Measurements from ENCODE around the gene GARIN3. TPM values are rescaled to one million over a fixed set of nuclear protein-coding genes. Genes with fewer than 3 reads are reported as not detected.
A peak's percentile ranks its signal among the peaks of the same experiment; 100 is the strongest.

GARIN3 gene
- polyA plus RNA-seq, 1 donor from 2014 or later: not detected

- no peaks in the 10 kb centered on the region for H3K9me3 Mint-ChIP-seq
- no peaks in the 10 kb centered on the region for H3K27me3 Mint-ChIP-seq
- H3K4me1 Mint-ChIP-seq: peaks cover 15 to 21% (median 17%) of the 10 kb centered on the region in 3 donors
- peak overlapping the region in 2 of 3 donors; percentile 41 to 54 for H3K27ac Mint-ChIP-seq
- peak overlapping the region in 3 of 4 donors; percentile 18 to 88 (median 84) for H3K4me3 Mint-ChIP-seq
- H3K36me3 Mint-ChIP-seq: no peaks in the 10 kb centered on the region
These were observed 6.3 kb upstream of the GARIN3 start for GRCh38 chr5:157172403-157172802.

GRCh38 chr5:157168286-157168685 is 2.2 kb upstream of the GARIN3 start:
- Mint-ChIP-seq H3K4me1 (peaks cover 18 to 23% (median 20%) of the 10 kb centered on the region in 3 donors), H3K36me3 (peaks cover 1% of the 10 kb centered on the region), H3K4me3 (peak overlapping the region in 1 of 4 donors; percentile 69), H3K9me3 (no peaks in the 10 kb centered on the region), H3K27me3 (no peaks in the 10 kb centered on the region), H3K27ac (no peak overlapping the region)

DNA sequence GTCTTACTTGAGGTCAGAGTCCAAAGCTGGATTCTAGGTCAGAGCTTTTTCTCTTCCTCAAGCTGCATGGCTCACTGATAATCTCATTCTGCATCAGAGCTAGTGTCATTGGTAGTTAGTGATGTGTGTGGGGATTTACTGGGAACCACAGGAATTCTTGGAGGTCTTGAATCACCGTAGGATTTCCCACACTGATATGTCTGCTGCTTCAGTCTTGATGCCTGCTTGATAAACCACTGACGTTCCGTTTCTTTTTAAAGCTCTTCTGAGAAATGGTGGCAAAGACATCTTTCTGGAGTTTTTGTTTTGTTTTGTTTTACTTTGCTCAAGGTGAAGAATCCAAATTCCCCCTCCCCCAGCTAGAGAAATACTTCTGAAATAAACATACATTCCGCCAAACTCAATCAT is 1.2 kb upstream of the GARIN3 start:
- no peaks in the 10 kb centered on the region for H3K9me3 Mint-ChIP-seq
- H3K27me3 Mint-ChIP-seq: peaks cover 1% of the 10 kb centered on the region
- H3K4me1 Mint-ChIP-seq: peaks cover 10 to 14% (median 11%) of the 10 kb centered on the region in 3 donors
- peaks cover 1% of the 10 kb centered on the region for H3K36me3 Mint-ChIP-seq
- H3K27ac Mint-ChIP-seq: no peak overlapping the region
- H3K4me3 Mint-ChIP-seq: no peak overlapping the region

DNA sequence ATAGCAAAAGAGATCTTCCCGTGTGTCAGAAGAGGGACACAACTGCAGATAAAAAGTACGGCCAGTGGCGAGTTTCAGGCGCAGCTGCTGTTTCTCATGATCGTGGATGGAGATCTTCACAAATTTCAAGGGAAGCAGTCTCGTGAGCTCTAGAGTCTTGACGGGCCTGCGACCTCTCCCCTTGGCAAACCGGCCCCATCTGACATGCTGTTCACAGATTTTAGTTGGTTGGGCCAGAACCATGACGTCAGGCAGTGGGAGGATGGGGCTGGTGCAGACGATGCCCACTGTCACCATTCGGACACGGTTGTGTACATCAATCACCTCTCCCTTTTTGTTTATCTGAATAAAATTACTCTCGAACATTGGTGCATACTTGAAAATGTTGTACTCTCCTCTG is 396 bp downstream of the GARIN3 start:
- Mint-ChIP-seq H3K27me3 (peaks cover 1% of the 10 kb centered on the region), H3K27ac (peak overlapping the region in 1 of 3 donors; percentile 21), H3K9me3 (no peaks in the 10 kb centered on the region), H3K4me1 (peaks cover 2 to 7% (median 6%) of the 10 kb centered on the region in 3 donors), H3K36me3 (peaks cover 1% of the 10 kb centered on the region), H3K4me3 (no peak overlapping the region)

- Mint-ChIP-seq H3K27ac (no peak overlapping the region), H3K36me3 (peaks cover 1% of the 10 kb centered on the region), H3K4me3 (no peak overlapping the region), H3K9me3 (no peaks in the 10 kb centered on the region), H3K4me1 (peaks cover 2 to 7% (median 6%) of the 10 kb centered on the region in 3 donors), H3K27me3 (peaks cover 1% of the 10 kb centered on the region)
These were observed 803 bp downstream of the GARIN3 start for GRCh38 chr5:157165261-157165660.

- no peak overlapping the region for H3K27ac Mint-ChIP-seq
- H3K4me1 Mint-ChIP-seq: peaks cover 2 to 7% (median 6%) of the 10 kb centered on the region in 3 donors
These were observed 1.5 kb downstream of the GARIN3 start for GRCh38 chr5:157164521-157164920.

GRCh38 chr5:157162919-157163510 is 3.0 kb downstream of the GARIN3 start:
- Mint-ChIP-seq H3K4me3 (no peak overlapping the region), H3K27me3 (peaks cover 1% of the 10 kb centered on the region), H3K36me3 (peaks cover 1% of the 10 kb centered on the region), H3K27ac (peak overlapping the region in 1 of 3 donors; percentile 50), H3K4me1 (peaks cover 2 to 7% (median 6%) of the 10 kb centered on the region in 3 donors), H3K9me3 (no peaks in the 10 kb centered on the region)

More at GRCh38 chr5:157164521-157164920, 1.5 kb downstream of the GARIN3 start:
- Mint-ChIP-seq H3K27me3 (peaks cover 1% of the 10 kb centered on the region), H3K36me3 (peaks cover 1% of the 10 kb centered on the region), H3K9me3 (no peaks in the 10 kb centered on the region), H3K4me3 (no peak overlapping the region)

- H3K9me3 Mint-ChIP-seq: no peaks in the 10 kb centered on the region
- no peak overlapping the region for H3K4me3 Mint-ChIP-seq
- peaks cover 1% of the 10 kb centered on the region for H3K27me3 Mint-ChIP-seq
- H3K36me3 Mint-ChIP-seq: peaks cover 1% of the 10 kb centered on the region
- no peak overlapping the region for H3K27ac Mint-ChIP-seq
- H3K4me1 Mint-ChIP-seq: peaks cover 0 to 2% (median 0%) of the 10 kb centered on the region in 3 donors
These were observed 4.1 kb downstream of the GARIN3 start for GRCh38 chr5:157161996-157162395.

DNA sequence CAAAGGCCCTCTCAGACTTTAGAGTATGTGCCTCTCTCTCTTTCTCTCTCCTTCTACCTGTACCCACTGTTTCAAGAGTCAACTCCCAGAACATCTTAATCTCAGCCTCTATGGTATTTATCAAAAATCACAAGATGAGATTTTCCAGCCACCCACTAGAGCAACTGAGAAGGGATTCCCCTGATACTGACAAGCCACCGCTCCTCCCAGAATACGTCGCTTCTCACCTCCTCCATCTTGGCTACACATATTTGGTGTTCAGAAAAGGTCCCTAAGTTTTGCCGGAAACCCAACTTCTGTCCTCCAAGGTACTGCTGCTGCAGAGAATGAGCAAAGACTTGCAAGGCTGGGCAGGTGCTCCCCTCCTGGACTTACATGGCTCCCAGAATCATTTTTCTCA is 6.1 kb downstream of the GARIN3 start:
- no peaks in the 10 kb centered on the region for H3K36me3 Mint-ChIP-seq
- H3K27me3 Mint-ChIP-seq: peaks cover 1% of the 10 kb centered on the region
- no peak overlapping the region for H3K4me3 Mint-ChIP-seq
- H3K4me1 Mint-ChIP-seq: no peaks in the 10 kb centered on the region
- H3K27ac Mint-ChIP-seq: no peak overlapping the region
- H3K9me3 Mint-ChIP-seq: no peaks in the 10 kb centered on the region

DNA sequence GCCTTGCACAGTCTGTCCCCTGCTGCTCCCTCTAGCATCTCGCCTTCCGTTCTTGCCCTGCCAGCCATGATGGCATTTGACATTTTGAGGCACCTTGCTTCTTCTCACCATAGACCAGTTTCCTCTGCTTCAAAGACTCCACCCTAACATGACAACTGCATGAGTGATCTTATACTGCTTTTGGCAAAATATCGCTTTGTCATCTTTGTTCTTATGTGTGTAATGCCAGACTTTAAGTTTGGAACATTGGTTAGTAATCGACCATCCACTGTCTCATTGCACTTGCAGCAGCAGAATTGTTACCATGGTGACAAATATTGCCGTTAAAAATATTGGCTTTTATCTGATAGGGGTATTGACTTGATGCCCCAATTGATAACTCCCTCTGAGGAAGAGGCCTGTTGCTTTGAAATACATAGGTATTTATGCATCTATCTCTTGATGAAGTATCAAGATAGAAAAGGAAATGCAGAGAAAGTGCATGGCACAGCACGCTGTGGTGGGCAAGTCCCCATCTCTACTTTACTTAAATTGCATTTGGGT is 6.8 kb downstream of the GARIN3 start:
- Mint-ChIP-seq H3K27me3 (peaks cover 1% of the 10 kb centered on the region), H3K36me3 (no peaks in the 10 kb centered on the region), H3K27ac (peak overlapping the region in 1 of 3 donors; percentile 25), H3K4me1 (peaks cover 0 to 3% (median 0%) of the 10 kb centered on the region in 3 donors), H3K9me3 (no peaks in the 10 kb centered on the region), H3K4me3 (no peak overlapping the region)

GRCh38 chr5:157157293-157157891 is 8.7 kb downstream of the GARIN3 start:
- Mint-ChIP-seq H3K36me3 (no peaks in the 10 kb centered on the region), H3K4me3 (no peak overlapping the region), H3K4me1 (peaks cover 0 to 4% (median 3%) of the 10 kb centered on the region in 3 donors)

DNA sequence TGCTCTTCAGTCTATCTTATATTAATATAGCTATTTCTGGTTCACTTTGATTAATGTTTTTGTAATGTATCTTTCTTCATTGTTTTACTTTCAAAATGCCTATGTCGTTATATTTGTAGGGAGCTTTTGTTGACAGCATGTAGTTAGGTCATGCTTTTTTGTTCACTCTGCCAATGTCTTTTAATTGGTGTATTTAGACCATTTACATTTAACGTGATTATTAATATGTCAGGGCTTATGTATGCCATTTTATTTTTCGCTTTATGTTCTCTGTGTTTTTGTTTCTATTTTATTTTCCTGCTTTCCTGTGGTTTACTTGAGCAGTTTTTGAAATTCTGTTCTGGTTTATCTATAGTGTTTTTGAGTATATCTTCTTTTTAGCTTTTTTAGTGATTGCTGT is 10.8 kb downstream of the GARIN3 start:
- Mint-ChIP-seq H3K4me3 (no peak overlapping the region), H3K4me1 (peaks cover 0 to 4% (median 3%) of the 10 kb centered on the region in 3 donors), H3K9me3 (no peaks in the 10 kb centered on the region), H3K27me3 (no peaks in the 10 kb centered on the region), H3K27ac (peak overlapping the region in 1 of 3 donors; percentile 5), H3K36me3 (no peaks in the 10 kb centered on the region)

More at GRCh38 chr5:157157293-157157891, 8.7 kb downstream of the GARIN3 start:
- Mint-ChIP-seq H3K27ac (no peak overlapping the region), H3K9me3 (no peaks in the 10 kb centered on the region), H3K27me3 (no peaks in the 10 kb centered on the region)

- Mint-ChIP-seq H3K4me3 (no peak overlapping the region), H3K4me1 (peaks cover 4 to 7% (median 5%) of the 10 kb centered on the region in 3 donors), H3K27ac (no peak overlapping the region), H3K36me3 (no peaks in the 10 kb centered on the region), H3K27me3 (no peaks in the 10 kb centered on the region), H3K9me3 (no peaks in the 10 kb centered on the region)
These were observed 15.1 kb downstream of the GARIN3 start for GRCh38 chr5:157150995-157151394.

DNA sequence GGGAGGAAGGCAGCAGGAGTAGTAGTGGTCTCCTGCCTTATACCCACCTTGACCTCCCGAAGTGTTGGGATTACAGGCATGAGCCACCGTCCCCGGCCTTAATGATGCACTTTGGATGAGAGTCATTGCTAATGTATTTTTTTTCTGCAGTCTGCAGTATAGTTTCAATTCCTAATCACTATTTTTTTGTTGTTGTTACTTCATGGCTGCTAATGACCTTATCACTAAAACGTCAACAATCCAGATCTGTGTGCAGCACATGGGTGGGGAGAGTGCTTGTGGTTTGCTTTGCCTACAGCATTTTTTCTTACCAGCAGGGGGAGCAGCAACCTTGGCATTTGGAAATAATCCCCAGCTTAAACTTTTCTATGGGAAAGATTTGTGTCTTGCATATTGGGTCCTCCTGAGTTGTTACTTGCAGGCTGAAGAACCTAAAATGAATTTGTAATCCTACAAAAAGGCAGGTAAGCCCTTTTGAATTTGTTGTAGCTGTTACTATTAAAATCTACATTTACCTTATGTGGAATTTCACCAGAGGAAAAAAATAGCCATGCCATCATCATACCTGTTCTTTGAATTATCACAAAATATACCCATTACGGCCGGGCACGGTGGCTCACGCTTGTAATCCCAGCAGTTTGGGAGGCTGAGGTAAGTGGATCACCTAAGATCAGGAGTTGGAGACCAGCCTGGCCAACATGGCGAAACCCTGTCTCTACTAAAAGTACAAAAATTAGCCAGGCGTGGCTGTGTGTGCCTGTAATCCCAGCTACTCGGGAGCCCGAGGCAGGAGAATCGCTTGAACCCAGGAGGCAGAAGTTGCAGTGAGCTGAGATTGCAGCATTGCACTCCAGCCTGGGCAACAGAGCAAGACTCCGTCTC is 17.1 kb downstream of the GARIN3 start:
- Mint-ChIP-seq H3K27me3 (no peaks in the 10 kb centered on the region), H3K4me1 (peaks cover 4 to 7% (median 4%) of the 10 kb centered on the region in 3 donors), H3K4me3 (peak overlapping the region in 1 of 4 donors; percentile 31), H3K27ac (peak overlapping the region in 2 of 3 donors; percentile 1 to 73), H3K36me3 (no peaks in the 10 kb centered on the region), H3K9me3 (no peaks in the 10 kb centered on the region)

All from IgD-negative memory B cell (primary cell).